Measurements from ENCODE around the gene ACACA.

DNA sequence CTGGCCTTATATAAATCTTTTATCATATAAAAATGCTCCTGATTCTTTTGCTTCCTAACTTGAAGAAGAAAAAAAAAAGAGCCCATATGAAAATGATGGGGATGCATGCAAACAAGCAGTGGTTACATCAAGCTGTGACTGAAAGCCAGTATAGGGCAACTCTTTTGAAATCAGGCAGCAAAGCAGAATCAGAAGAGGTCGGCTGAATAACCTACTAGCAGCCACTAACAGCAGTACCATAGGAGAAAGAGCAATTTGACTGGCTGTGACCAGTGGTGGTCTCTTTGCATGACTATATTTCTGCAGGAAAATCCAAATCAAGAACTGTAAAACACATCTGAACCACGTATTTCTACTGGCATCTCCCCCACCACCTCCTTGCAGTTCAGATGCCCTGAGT, 192.7 kb downstream of the ACACA start:
- TF ChIP-seq, protein P1, sequence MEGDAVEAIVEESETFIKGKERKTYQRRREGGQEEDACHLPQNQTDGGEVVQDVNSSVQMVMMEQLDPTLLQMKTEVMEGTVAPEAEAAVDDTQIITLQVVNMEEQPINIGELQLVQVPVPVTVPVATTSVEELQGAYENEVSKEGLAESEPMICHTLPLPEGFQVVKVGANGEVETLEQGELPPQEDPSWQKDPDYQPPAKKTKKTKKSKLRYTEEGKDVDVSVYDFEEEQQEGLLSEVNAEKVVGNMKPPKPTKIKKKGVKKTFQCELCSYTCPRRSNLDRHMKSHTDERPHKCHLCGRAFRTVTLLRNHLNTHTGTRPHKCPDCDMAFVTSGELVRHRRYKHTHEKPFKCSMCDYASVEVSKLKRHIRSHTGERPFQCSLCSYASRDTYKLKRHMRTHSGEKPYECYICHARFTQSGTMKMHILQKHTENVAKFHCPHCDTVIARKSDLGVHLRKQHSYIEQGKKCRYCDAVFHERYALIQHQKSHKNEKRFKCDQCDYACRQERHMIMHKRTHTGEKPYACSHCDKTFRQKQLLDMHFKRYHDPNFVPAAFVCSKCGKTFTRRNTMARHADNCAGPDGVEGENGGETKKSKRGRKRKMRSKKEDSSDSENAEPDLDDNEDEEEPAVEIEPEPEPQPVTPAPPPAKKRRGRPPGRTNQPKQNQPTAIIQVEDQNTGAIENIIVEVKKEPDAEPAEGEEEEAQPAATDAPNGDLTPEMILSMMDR (conservative IDR thresholded peaks at IDR 0.05), result no peak
- TF ChIP-seq ZFX (IDR thresholded peaks at IDR 0.05), result no peak

Data from C4-2B (cell line).